Calu3 (cell line): ENCODE measurements around the gene CNOT6. TPM values are rescaled to one million over a fixed set of nuclear protein-coding genes. Genes with fewer than 3 reads are reported as not detected.
"Not testable (repeated sequence)": the region's sequence is repeated elsewhere in the genome, so short reads cannot be mapped to it uniquely, and the experiment has no call there.

Source experiments
- BruUV-seq: library from RNA; stranded (reverse); fragments of 400-500 nt; replicated peaks from 2 replicates; lab custom pipeline; 2021; lab: Mats Ljungman, UMichigan
- CTCF ChIA-PET: fragments of 300-600 bp; sonication (Branson Sonifier 250); formaldehyde crosslinking; loops from one replicate; lab custom pipeline; 2022; ENCODE audit warnings: antibody characterized with exemption; lab: Charles Lee
- DNase-seq: peaks from one replicate; pipeline ENCODE4 v3.0.0; 2022
- H3K27ac Mint-ChIP-seq: one replicate; pipeline ENCODE4 v1.8.0; 2022; ENCODE audit warnings: mixed read lengths; ENCODE audit not compliant: unreplicated experiment
- H3K27me3 Mint-ChIP-seq: one replicate; pipeline ENCODE4 v1.8.0; 2022; ENCODE audit warnings: mixed read lengths; ENCODE audit not compliant: unreplicated experiment
- H3K36me3 Mint-ChIP-seq: one replicate; pipeline ENCODE4 v1.8.0; 2022; ENCODE audit warnings: mild to moderate bottlenecking, moderate library complexity, mixed read lengths; ENCODE audit not compliant: insufficient read depth, unreplicated experiment
- H3K4me1 Mint-ChIP-seq: one replicate; pipeline ENCODE4 v1.8.0; 2022; ENCODE audit warnings: mild to moderate bottlenecking, low read depth, mixed read lengths; ENCODE audit not compliant: unreplicated experiment
- H3K4me3 Mint-ChIP-seq: one replicate; pipeline ENCODE4 v1.8.0; 2022; ENCODE audit warnings: mild to moderate bottlenecking, low read depth, moderate library complexity, mixed read lengths; ENCODE audit not compliant: unreplicated experiment
- H3K9me3 Mint-ChIP-seq: one replicate; pipeline ENCODE4 v1.8.0; 2022; ENCODE audit warnings: low read depth, mixed read lengths; ENCODE audit not compliant: unreplicated experiment
- intact Hi-C: fragments of 100-400 bp; cut with micrococcal nuclease; formaldehyde crosslinking; loops from one replicate; pipeline ENCODE4 v1.10.0; 2022; ENCODE audit not compliant: unreplicated experiment
- total RNA-seq: library from RNA; stranded (reverse); gene quantifications from 2 replicates; pipeline ENCODE4 v1.2.3, GENCODE V29; 2022
- TF ChIP-seq, protein P1 (sequence below): fragments of 200-600 bp; IDR thresholded peaks from one replicate; pipeline ENCODE4 v1.8.0; 2022; ENCODE audit warnings: antibody characterized with exemption; ENCODE audit not compliant: unreplicated experiment

Gene CNOT6
- total RNA-seq, 1 experiment from 2014 or later = 57.1 TPM

GRCh38 chr5:180495991-180496741 lies 2.0 kb downstream of the CNOT6 start:
- intact Hi-C loops = no loop called here

DNA sequence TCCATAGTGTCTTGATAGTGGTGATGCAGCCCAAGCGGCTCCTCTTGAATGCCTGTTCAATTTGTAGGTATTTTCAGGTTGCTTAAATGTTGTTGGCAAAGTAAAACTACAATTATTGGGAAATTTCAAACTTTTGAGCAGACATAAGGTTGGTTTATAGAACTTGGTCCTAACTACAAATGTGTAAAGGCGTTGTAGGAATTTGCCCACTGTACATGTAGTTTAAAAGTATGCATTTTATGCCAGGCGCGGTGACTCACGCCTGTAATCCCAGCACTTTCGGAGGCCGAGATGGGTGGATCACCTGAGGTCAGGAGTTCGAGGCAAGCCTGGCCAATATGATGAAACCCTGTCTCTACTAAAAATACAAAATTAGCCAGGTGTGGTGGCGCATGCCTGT lies 2.6 kb downstream of the CNOT6 start:
- H3K9me3 Mint-ChIP-seq, H3K4me3 Mint-ChIP-seq, H3K27me3 Mint-ChIP-seq, intact Hi-C loops, H3K27ac Mint-ChIP-seq, BruUV-seq, CTCF ChIA-PET, DNase-seq: not testable (repeated sequence)
- peaks cover 40% of the 10 kb centered on the region for H3K36me3 Mint-ChIP-seq
- peaks cover 17% of the 10 kb centered on the region for H3K4me1 Mint-ChIP-seq

More at GRCh38 chr5:180495991-180496741, 2.0 kb downstream of the CNOT6 start:
- no TSS peak for BruUV-seq
- TF ChIP-seq, protein P1, sequence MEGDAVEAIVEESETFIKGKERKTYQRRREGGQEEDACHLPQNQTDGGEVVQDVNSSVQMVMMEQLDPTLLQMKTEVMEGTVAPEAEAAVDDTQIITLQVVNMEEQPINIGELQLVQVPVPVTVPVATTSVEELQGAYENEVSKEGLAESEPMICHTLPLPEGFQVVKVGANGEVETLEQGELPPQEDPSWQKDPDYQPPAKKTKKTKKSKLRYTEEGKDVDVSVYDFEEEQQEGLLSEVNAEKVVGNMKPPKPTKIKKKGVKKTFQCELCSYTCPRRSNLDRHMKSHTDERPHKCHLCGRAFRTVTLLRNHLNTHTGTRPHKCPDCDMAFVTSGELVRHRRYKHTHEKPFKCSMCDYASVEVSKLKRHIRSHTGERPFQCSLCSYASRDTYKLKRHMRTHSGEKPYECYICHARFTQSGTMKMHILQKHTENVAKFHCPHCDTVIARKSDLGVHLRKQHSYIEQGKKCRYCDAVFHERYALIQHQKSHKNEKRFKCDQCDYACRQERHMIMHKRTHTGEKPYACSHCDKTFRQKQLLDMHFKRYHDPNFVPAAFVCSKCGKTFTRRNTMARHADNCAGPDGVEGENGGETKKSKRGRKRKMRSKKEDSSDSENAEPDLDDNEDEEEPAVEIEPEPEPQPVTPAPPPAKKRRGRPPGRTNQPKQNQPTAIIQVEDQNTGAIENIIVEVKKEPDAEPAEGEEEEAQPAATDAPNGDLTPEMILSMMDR = no peak
- H3K9me3 Mint-ChIP-seq = no peaks in the 10 kb centered on the region
- peaks cover 40% of the 10 kb centered on the region for H3K36me3 Mint-ChIP-seq
- peak overlapping the region; percentile 73 for H3K4me3 Mint-ChIP-seq
- DNase-seq = no peak
- CTCF ChIA-PET = no interaction called here
- peaks cover 17% of the 10 kb centered on the region for H3K4me1 Mint-ChIP-seq
- no peak overlapping the region for H3K27ac Mint-ChIP-seq
- H3K27me3 Mint-ChIP-seq = no peaks in the 10 kb centered on the region

GRCh38 chr5:180497865-180498264 lies 3.7 kb downstream of the CNOT6 start:
- BruUV-seq = not testable (repeated sequence)

GRCh38 chr5:180498378-180498777 lies 4.2 kb downstream of the CNOT6 start:
- Mint-ChIP-seq H3K27ac (no peak overlapping the region), H3K4me3 (no peak overlapping the region), H3K4me1 (peaks cover 17% of the 10 kb centered on the region), H3K27me3 (no peaks in the 10 kb centered on the region), H3K9me3 (no peaks in the 10 kb centered on the region), H3K36me3 (peaks cover 37% of the 10 kb centered on the region)
- TF ChIP-seq, protein P1 = no peak
- DNase-seq = no peak
- intact Hi-C loops = no loop called here
- no TSS peak for BruUV-seq
- CTCF ChIA-PET = no interaction called here

More at GRCh38 chr5:180497865-180498264, 3.7 kb downstream of the CNOT6 start:
- Mint-ChIP-seq H3K4me1 (peaks cover 17% of the 10 kb centered on the region), H3K36me3 (peaks cover 40% of the 10 kb centered on the region)
- DNase-seq, CTCF ChIA-PET, H3K4me3 Mint-ChIP-seq, H3K27ac Mint-ChIP-seq, intact Hi-C loops, H3K27me3 Mint-ChIP-seq, H3K9me3 Mint-ChIP-seq: not testable (repeated sequence)

- peaks cover 24% of the 10 kb centered on the region for H3K36me3 Mint-ChIP-seq
- CTCF ChIA-PET = interaction anchor here (0.7 kb wide), 1 partner anchor 71 kb away, joined by 3 read pairs; no protein-coding TSS in a partner anchor
- DNase-seq = no peak
- no peaks in the 10 kb centered on the region for H3K9me3 Mint-ChIP-seq
- intact Hi-C loops = no loop called here
- peaks cover 17% of the 10 kb centered on the region for H3K4me1 Mint-ChIP-seq
- no peak overlapping the region for H3K27ac Mint-ChIP-seq
- no peak overlapping the region for H3K4me3 Mint-ChIP-seq
- no TSS peak for BruUV-seq
- H3K27me3 Mint-ChIP-seq = no peaks in the 10 kb centered on the region
- TF ChIP-seq, protein P1 = no peak
Measured at GRCh38 chr5:180499684-180500083, 5.5 kb downstream of the CNOT6 start.

- intact Hi-C loops, CTCF ChIA-PET, DNase-seq, H3K9me3 Mint-ChIP-seq, H3K27ac Mint-ChIP-seq, H3K27me3 Mint-ChIP-seq, BruUV-seq, H3K4me3 Mint-ChIP-seq: not testable (repeated sequence)
- Mint-ChIP-seq H3K4me1 (peaks cover 14% of the 10 kb centered on the region), H3K36me3 (peaks cover 18% of the 10 kb centered on the region)
Measured at GRCh38 chr5:180500300-180500699, 6.1 kb downstream of the CNOT6 start.
